IMR-90 (cell line): ENCODE results near the gene RPL27A.

Experiments used
- CEBPB ChIP-seq: IDR thresholded peaks from 2 replicates; pipeline ENCODE4 v1.6.1; 2012; ENCODE audit warnings: low read depth, low read length, improper control_type of control experiment
- FOS ChIP-seq: fragments of 150-350 bp; IDR thresholded peaks from 2 replicates; pipeline ENCODE4 v1.6.1; 2016; ENCODE audit warnings: low read depth, low read length
- MAZ ChIP-seq: IDR thresholded peaks from 2 replicates; pipeline ENCODE4 v1.6.1; 2012; ENCODE audit warnings: low read depth, mild to moderate bottlenecking, low read length, improper control_type of control experiment, moderate library complexity, borderline replicate concordance
- MXI1 ChIP-seq: IDR thresholded peaks from 2 replicates; pipeline ENCODE4 v1.6.1; 2012; ENCODE audit warnings: low read depth, mild to moderate bottlenecking, low read length, moderate library complexity, borderline replicate concordance
- POLR2A ChIP-seq: IDR thresholded peaks from 2 replicates; pipeline ENCODE4 v1.6.1; 2012; ENCODE audit warnings: mild to moderate bottlenecking, low read depth, low read length
- RFX5 ChIP-seq: IDR thresholded peaks from 2 replicates; pipeline ENCODE4 v1.8.0; 2012; ENCODE audit warnings: low read depth, mild to moderate bottlenecking, low read length, moderate library complexity
- SMC3 ChIP-seq: fragments of 150-350 bp; IDR thresholded peaks from 2 replicates; pipeline ENCODE4 v1.6.1; 2016; ENCODE audit warnings: low read depth, mild to moderate bottlenecking, antibody characterized with exemption, low read length, moderate library complexity
- TF ChIP-seq, protein P1 (sequence below): conservative IDR thresholded peaks from 2 replicates; pipeline ENCODE4 v1.5.1; 2012; ENCODE audit warnings: mild to moderate bottlenecking, low read depth, low read length, improper control_type of control experiment

DNA sequence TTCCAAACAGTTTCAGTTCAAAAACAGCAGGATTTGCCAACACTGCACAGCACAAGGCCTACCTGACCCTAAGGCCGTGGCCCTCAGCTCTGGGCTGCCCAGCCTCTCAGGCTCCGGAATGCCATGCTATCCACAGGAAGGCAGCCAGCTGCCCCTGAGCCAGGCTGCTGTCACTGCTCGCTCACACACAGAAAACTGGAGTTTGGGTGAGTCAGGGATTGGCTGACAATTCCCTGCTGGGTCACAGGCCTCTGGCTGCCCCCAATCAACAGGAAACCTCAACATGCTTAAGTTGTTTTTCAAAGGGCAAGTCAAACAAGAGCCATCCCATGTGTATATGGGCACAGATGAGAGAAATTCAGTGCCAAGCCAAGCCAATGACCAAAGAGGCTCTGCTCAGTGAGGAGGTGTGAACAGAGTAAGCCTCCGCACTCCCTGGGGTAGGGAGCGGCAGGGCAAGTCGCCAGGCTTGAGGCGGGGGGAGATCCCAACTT, 50.2 kb downstream of the RPL27A start:
- TF ChIP-seq, protein P1, sequence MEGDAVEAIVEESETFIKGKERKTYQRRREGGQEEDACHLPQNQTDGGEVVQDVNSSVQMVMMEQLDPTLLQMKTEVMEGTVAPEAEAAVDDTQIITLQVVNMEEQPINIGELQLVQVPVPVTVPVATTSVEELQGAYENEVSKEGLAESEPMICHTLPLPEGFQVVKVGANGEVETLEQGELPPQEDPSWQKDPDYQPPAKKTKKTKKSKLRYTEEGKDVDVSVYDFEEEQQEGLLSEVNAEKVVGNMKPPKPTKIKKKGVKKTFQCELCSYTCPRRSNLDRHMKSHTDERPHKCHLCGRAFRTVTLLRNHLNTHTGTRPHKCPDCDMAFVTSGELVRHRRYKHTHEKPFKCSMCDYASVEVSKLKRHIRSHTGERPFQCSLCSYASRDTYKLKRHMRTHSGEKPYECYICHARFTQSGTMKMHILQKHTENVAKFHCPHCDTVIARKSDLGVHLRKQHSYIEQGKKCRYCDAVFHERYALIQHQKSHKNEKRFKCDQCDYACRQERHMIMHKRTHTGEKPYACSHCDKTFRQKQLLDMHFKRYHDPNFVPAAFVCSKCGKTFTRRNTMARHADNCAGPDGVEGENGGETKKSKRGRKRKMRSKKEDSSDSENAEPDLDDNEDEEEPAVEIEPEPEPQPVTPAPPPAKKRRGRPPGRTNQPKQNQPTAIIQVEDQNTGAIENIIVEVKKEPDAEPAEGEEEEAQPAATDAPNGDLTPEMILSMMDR, result no peak
- TF ChIP-seq POLR2A, result no peak
- TF ChIP-seq CEBPB, result no peak
- TF ChIP-seq MAZ, result no peak
- peak; percentile 23; the same call in 1 of the 2 replicates for TF ChIP-seq FOS
- TF ChIP-seq RFX5, result no peak
- peak; percentile 88 for TF ChIP-seq MXI1
- TF ChIP-seq SMC3, result no peak
